GM12872 (cell line): ENCODE data around the gene LDLRAP1.
A peak's percentile ranks its signal among the peaks of the same experiment; 100 is the strongest.

Experiments used
- CTCF ChIP-seq: IDR thresholded peaks from 3 replicates; pipeline ENCODE4 v1.5.1; 2011; ENCODE audit warnings: low read depth, mild to moderate bottlenecking, low read length, moderate library complexity; ENCODE audit not compliant: insufficient read depth

The LDLRAP1 gene

DNA sequence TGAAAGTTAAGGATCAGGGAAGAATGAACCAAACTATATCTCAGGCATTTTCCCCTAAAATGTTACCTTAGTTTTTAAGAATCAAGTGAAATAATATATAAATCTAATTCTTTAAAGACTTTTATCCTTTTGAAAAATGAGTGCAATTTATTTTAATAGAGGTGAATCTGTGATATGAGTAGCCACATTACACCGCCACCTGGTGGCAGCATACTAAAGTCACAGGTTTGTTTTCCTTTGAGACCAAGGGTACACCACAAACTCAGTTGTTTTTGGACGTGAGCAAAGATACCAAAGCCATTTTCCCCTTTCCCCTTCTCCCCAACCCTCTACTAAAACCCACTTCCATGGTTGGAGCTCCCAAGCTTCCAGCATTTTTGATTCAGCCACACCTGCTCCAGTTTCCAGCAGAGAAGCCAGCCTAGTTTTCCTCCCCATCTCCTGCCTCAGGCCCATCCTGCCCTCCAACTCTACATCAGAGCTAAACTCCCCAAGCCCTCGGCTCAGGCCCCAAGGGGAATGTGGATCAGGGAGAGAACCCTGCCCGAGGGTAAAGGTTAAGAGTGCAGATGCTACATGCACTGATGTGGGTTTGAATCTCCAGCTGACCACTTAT is 22.9 kb upstream of the LDLRAP1 start:
- TF ChIP-seq CTCF: peak; percentile 76

- TF ChIP-seq CTCF: no peak
Measured at GRCh38 chr1:25522031-25522655, 21.3 kb upstream of the LDLRAP1 start.

DNA sequence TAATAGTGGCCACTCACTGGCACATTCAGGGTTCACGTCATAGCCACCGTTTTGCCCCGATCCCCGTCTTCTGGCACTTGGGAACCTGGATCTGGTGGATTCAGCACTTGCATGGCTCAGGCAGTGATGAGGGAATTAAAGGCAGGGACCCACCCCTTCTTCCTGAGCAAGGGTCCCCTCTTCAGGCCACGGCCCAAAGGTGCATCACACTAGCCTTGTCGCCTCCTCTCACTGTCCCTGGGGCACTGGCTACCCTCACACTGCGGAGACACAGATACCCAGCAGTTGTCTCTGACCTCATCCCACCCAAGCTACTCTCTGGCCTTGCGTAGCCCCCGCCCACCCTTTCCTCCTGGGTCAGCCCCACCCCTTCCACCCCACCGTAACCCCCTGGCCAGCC is 19.9 kb upstream of the LDLRAP1 start:
- no peak for TF ChIP-seq CTCF

GRCh38 chr1:25524568-25525360 is 18.6 kb upstream of the LDLRAP1 start:
- TF ChIP-seq CTCF: no peak

GRCh38 chr1:25525361-25525688 is 18.1 kb upstream of the LDLRAP1 start:
- no peak for TF ChIP-seq CTCF

DNA sequence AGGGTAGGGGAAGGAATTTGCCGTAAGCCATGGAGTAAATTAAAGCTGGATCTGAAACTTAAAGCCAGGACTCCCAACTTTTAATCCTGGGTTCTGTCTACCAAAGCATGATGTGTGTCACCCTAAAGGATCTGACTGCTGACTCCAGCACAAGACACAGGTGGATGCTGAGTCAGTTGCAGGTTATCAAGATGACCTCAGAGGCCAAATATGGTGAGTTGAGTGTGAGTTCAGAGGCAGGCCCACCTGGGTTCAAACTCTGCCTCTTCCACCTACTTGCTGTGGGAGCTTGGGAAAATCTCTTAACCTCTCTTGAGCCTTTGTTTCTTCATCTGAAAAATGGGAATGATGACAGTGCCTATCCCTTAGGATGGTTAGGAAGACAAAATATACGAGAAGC is 16.7 kb upstream of the LDLRAP1 start:
- TF ChIP-seq CTCF: no peak

GRCh38 chr1:25527226-25527846 is 16.1 kb upstream of the LDLRAP1 start:
- TF ChIP-seq CTCF: no peak
